ENCODE measurements around the gene PREX1.
"Not testable (repeated sequence)": the region's sequence is repeated elsewhere in the genome, so short reads cannot be mapped to it uniquely, and the experiment has no call there.

PREX1 gene

DNA sequence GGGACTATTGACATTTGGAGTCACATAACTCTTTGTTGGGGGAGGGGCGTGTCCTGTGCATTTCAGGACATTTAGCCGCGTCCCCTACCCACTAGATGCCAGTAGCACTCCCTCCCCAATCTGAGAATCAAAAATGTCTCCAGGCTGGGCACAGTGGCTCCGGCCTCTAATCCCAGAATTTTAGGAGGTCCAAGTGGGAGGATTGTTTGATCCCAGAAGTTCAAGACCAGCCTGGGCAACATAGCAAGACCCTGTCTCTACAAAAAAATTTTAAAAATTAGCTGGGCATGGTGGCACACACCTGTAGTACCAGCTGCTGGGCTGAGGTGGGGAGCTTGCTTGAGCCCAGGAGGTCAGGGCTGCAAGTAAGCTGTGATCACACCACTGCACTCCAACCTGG lies 2.1 kb upstream of the PREX1 start:
- no peak for DNase-seq (ENCODE audit: low read depth in 1 of 2, low spot score in 1 of 2)
- no peak overlapping the region for H3K27ac ChIP-seq (replicated peaks)
- H3K27me3 ChIP-seq (ENCODE audit: insufficient read depth, poor library complexity, severe bottlenecking) = no peaks in the 10 kb centered on the region
- no peak overlapping the region for H3K4me3 ChIP-seq (replicated peaks; ENCODE audit: insufficient read depth, low read length)
- TF ChIP-seq SPI1 (IDR thresholded peaks at IDR 0.05; ENCODE audit: borderline replicate concordance, low read depth) (no peak), GABPA (IDR thresholded peaks at IDR 0.05; ENCODE audit: low read depth) (no peak), POLR2AphosphoS5 (IDR thresholded peaks at IDR 0.05; ENCODE audit: low read depth) (no peak)
- TF ChIP-seq, protein P1, sequence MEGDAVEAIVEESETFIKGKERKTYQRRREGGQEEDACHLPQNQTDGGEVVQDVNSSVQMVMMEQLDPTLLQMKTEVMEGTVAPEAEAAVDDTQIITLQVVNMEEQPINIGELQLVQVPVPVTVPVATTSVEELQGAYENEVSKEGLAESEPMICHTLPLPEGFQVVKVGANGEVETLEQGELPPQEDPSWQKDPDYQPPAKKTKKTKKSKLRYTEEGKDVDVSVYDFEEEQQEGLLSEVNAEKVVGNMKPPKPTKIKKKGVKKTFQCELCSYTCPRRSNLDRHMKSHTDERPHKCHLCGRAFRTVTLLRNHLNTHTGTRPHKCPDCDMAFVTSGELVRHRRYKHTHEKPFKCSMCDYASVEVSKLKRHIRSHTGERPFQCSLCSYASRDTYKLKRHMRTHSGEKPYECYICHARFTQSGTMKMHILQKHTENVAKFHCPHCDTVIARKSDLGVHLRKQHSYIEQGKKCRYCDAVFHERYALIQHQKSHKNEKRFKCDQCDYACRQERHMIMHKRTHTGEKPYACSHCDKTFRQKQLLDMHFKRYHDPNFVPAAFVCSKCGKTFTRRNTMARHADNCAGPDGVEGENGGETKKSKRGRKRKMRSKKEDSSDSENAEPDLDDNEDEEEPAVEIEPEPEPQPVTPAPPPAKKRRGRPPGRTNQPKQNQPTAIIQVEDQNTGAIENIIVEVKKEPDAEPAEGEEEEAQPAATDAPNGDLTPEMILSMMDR (IDR thresholded peaks at IDR 0.05; ENCODE audit: insufficient read depth, low read length) = no peak
- TF ChIP-seq, protein P2, sequence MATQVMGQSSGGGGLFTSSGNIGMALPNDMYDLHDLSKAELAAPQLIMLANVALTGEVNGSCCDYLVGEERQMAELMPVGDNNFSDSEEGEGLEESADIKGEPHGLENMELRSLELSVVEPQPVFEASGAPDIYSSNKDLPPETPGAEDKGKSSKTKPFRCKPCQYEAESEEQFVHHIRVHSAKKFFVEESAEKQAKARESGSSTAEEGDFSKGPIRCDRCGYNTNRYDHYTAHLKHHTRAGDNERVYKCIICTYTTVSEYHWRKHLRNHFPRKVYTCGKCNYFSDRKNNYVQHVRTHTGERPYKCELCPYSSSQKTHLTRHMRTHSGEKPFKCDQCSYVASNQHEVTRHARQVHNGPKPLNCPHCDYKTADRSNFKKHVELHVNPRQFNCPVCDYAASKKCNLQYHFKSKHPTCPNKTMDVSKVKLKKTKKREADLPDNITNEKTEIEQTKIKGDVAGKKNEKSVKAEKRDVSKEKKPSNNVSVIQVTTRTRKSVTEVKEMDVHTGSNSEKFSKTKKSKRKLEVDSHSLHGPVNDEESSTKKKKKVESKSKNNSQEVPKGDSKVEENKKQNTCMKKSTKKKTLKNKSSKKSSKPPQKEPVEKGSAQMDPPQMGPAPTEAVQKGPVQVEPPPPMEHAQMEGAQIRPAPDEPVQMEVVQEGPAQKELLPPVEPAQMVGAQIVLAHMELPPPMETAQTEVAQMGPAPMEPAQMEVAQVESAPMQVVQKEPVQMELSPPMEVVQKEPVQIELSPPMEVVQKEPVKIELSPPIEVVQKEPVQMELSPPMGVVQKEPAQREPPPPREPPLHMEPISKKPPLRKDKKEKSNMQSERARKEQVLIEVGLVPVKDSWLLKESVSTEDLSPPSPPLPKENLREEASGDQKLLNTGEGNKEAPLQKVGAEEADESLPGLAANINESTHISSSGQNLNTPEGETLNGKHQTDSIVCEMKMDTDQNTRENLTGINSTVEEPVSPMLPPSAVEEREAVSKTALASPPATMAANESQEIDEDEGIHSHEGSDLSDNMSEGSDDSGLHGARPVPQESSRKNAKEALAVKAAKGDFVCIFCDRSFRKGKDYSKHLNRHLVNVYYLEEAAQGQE (IDR thresholded peaks at IDR 0.05; ENCODE audit: insufficient replicate concordance, low read depth) = no peak

DNA sequence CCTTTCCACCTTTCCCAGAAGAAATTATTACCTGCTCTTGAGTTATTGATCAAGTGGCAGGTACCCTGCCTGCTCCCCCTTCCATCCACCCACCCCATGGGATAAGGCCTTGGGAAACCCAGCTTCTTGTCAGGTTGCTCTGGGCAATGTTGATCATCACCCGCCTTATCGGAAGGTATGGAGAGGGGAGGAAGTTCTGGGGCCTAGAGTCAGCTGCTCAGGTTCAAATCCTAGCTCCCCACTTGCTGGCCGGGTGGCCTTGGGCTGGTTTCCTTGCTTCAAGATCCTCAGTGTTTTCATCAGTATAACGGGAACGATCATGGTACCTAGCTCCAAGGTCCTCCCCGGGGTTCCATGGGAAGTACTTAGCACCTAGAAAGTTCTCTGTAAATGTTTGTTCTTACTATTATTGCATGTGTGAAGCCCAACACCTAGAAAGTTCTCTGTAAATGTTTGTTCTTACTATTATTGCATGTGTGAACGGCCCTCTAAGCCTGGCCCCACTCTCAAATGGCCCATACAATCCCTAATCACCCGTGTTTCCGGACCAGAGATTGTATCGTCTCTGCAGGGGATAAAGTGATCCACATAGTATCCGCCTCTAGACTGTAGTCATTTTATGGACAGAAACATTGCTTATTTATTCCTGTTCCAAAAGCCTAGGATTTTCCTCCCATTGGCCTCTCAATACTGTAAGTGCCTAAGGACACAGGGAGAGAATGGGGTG lies 1.1 kb upstream of the PREX1 start:
- TF ChIP-seq SPI1 (IDR thresholded peaks at IDR 0.05; ENCODE audit: borderline replicate concordance, low read depth) (no peak), POLR2AphosphoS5 (IDR thresholded peaks at IDR 0.05; ENCODE audit: low read depth) (no peak), GABPA (IDR thresholded peaks at IDR 0.05; ENCODE audit: low read depth) (no peak)
- TF ChIP-seq, protein P1 (IDR thresholded peaks at IDR 0.05; ENCODE audit: insufficient read depth, low read length) = no peak
- TF ChIP-seq, protein P2 (IDR thresholded peaks at IDR 0.05; ENCODE audit: insufficient replicate concordance, low read depth) = no peak
- Histone ChIP-seq H3K4me3 (replicated peaks; ENCODE audit: insufficient read depth, low read length) (peak overlapping the region; percentile 48), H3K27me3 (ENCODE audit: insufficient read depth, poor library complexity, severe bottlenecking) (no peaks in the 10 kb centered on the region), H3K27ac (replicated peaks) (peak overlapping the region; percentile 58)
- no peak for DNase-seq (ENCODE audit: low read depth in 1 of 2, low spot score in 1 of 2)

DNA sequence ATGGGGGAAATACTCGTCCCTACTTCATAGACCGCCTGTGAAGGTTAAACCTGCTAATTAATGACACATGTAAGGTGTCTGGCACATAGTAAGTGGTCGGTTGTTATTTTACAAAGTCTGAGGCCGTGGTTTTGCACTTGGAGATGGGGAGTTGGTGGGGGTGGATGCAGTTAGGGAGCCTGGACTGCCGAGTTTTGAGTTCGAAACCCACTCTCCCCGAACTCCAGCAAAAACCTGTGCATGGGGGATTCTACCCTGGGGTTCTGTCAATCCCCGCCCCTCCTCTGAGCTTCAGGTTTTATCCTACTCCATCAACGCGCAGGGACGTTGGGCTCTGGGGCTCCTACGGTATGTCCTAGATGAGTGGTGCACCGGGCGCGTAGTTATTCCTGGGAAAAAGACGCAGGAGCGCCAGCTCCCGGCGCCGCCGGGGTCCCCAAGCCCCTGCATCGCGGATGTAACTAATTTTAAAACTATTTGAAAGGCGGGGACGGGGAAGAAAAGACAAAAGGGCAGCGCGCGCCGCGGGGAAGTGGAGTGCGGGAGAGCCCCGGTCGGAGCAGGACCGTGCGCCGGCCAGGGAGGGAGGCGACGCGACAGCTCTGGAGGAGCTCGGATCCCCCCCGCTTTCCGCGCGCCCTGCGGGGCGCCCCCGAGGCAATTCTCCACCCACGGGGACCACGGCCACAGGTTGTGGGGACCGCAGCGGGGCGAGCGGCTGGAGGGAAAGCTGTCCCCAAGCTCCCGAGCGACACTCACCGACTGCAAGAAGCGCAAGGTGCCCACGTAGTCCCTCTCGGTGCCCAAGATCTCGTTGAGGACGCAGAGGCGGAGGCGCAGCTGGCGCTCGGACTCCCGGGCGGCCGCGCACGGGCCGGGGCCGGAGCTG lies 672 bp downstream of the PREX1 start:
- peak in 1 of 2 experiments; percentile 35 for DNase-seq (ENCODE audit: low read depth in 1 of 2, low spot score in 1 of 2)
- H3K27me3 ChIP-seq (ENCODE audit: insufficient read depth, poor library complexity, severe bottlenecking) = no peaks in the 10 kb centered on the region
- TF ChIP-seq POLR2AphosphoS5 (IDR thresholded peaks at IDR 0.05; ENCODE audit: low read depth) = no peak
- no peak for TF ChIP-seq GABPA (IDR thresholded peaks at IDR 0.05; ENCODE audit: low read depth)
- TF ChIP-seq, protein P1 (IDR thresholded peaks at IDR 0.05; ENCODE audit: insufficient read depth, low read length) = no peak
- no peak for TF ChIP-seq SPI1 (IDR thresholded peaks at IDR 0.05; ENCODE audit: borderline replicate concordance, low read depth)
- TF ChIP-seq, protein P2 (IDR thresholded peaks at IDR 0.05; ENCODE audit: insufficient replicate concordance, low read depth) = no peak

DNA sequence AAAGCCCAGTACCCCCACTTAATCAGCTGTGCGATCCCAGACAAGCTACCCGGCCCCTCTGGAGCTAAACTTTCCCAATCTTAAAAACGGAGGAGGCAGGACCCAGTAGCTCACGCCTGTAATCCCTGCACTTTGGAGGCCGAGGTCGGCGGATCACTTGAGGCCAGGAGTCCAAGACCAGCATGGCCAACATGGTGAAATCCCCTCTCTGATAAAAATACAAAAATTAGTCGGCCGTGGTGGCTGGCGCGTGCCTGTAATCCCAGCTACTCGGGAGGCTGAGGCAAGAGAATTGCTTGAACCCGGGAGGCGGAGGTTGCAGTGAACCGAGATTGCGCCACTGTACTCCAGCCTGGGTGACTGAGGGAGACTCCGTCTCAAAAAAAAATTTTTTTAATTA lies 1.3 kb downstream of the PREX1 start:
- H3K27me3 ChIP-seq (ENCODE audit: insufficient read depth, poor library complexity, severe bottlenecking) = not testable (repeated sequence)
- DNase-seq (ENCODE audit: low read depth in 1 of 2, low spot score in 1 of 2) = peak in 1 of 2 experiments; percentile 53
- peak overlapping the region; percentile 58 for H3K4me3 ChIP-seq (replicated peaks; ENCODE audit: insufficient read depth, low read length)
- peak overlapping the region; percentile 90 for H3K27ac ChIP-seq (replicated peaks)

More for the DNA sequence above, 672 bp downstream of the PREX1 start:
- Histone ChIP-seq H3K4me3 (replicated peaks; ENCODE audit: insufficient read depth, low read length) (peak overlapping the region; percentile 58), H3K27ac (replicated peaks) (peak overlapping the region; percentile 90)

Data from HL-60 (cell line).